Measurements from ENCODE around the gene B4GALT2. TPM values are rescaled to one million over a fixed set of nuclear protein-coding genes. Genes with fewer than 3 reads are reported as not detected.

B4GALT2 gene
- total RNA-seq, 1 experiment from 2014 or later, result 31.5 TPM

DNA sequence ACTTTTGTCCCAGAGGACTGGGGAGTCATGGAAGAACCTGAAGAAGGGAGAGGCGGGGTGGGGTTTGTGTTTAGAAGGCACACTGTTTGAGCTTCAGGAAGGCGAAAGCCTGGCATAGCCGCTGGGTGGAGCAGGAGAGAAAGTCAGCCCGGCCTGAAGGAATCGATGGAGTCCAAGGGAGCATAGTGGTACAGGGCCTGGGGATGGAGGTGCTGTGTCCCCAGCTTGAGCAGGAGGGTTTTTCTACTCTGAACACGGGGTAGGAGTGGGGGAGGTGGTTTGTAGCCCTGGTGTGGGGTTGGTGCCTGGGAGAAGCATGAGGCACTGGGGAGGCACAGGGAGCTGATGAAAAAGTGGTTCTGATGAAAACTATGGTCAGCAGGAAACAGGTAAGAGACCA lies 7.7 kb downstream of the B4GALT2 start:
- DNase-seq, result no peak
- H3K27ac Mint-ChIP-seq (ENCODE audit: unreplicated experiment), result peak overlapping the region; percentile 43
- no peaks in the 10 kb centered on the region for H3K27me3 Mint-ChIP-seq (ENCODE audit: insufficient read depth, unreplicated experiment)
- TF ChIP-seq, protein P1, sequence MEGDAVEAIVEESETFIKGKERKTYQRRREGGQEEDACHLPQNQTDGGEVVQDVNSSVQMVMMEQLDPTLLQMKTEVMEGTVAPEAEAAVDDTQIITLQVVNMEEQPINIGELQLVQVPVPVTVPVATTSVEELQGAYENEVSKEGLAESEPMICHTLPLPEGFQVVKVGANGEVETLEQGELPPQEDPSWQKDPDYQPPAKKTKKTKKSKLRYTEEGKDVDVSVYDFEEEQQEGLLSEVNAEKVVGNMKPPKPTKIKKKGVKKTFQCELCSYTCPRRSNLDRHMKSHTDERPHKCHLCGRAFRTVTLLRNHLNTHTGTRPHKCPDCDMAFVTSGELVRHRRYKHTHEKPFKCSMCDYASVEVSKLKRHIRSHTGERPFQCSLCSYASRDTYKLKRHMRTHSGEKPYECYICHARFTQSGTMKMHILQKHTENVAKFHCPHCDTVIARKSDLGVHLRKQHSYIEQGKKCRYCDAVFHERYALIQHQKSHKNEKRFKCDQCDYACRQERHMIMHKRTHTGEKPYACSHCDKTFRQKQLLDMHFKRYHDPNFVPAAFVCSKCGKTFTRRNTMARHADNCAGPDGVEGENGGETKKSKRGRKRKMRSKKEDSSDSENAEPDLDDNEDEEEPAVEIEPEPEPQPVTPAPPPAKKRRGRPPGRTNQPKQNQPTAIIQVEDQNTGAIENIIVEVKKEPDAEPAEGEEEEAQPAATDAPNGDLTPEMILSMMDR (IDR thresholded peaks at IDR 0.05; ENCODE audit: insufficient read depth in 1 of 2, low read depth in 1 of 2, low read length in 1 of 2, severe bottlenecking in 1 of 2, unreplicated experiment in 1 of 2), result no peak
- Histone ChIP-seq H3K9me3 (no peaks in the 10 kb centered on the region), H3K36me3 (ENCODE audit: control insufficient read depth, insufficient read depth, low read length) (no peaks in the 10 kb centered on the region; the same call in 1 of the 2 replicates), H3K4me3 (ENCODE audit: low read depth, low read length) (no peak overlapping the region), H3K27me3 (replicated peaks; ENCODE audit: control insufficient read depth, insufficient read depth, low read length) (no peaks in the 10 kb centered on the region), H3K4me1 (peaks cover 13% of the 10 kb centered on the region; the same call in 1 of the 2 replicates)
- POLR2A ChIA-PET, result no interaction called here
- peaks cover 19% of the 10 kb centered on the region for H3K36me3 Mint-ChIP-seq (ENCODE audit: insufficient read depth, unreplicated experiment)
- peaks cover 23% of the 10 kb centered on the region for H3K4me1 Mint-ChIP-seq (ENCODE audit: low read depth, unreplicated experiment)
- no TSS peak for BruUV-seq (replicated peaks)
- CTCF ChIA-PET, result no interaction called here
- H3K9me3 Mint-ChIP-seq (ENCODE audit: unreplicated experiment), result no peaks in the 10 kb centered on the region
- H3K4me3 Mint-ChIP-seq (ENCODE audit: unreplicated experiment), result no peak overlapping the region
- intact Hi-C loops (cut with micrococcal nuclease; ENCODE audit: unreplicated experiment), result no loop called here

DNA sequence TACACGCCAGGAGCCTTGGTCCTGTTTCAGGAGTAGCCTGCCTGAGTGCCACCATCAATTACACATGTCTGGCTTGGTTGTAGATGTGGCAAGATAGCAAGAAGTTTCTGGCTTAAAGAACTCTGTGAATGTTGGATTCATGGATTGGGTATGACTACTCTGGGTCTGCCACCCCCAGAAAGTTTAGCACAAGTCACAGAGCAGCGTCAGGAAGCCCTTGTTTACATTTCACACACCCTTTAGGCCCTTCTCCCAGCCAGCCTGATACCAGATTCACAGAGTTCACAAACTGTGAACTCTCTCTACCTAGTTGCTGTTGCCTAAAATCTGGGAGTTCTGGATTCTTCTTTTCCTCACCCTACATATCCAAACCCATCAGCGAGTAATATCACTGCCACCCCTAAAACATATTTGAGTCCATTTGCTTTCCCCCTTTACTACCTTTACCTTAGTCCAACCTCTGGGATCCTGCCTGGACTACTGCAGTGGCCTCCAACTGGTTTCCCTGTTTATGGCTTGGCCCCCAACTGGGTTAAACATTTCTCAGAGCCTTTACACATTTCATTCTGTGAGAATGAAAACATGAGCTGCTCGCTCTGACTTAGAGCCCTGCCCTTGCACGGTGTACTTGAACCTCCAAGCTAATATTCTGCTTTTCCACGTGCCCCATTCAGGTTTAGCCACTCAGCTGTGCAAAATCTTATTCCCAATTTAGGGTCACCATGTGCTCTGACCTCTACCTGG lies 8.3 kb downstream of the B4GALT2 start:
- Mint-ChIP-seq H3K4me1 (ENCODE audit: low read depth, unreplicated experiment) (peaks cover 23% of the 10 kb centered on the region), H3K27ac (ENCODE audit: unreplicated experiment) (peak overlapping the region; percentile 27), H3K9me3 (ENCODE audit: unreplicated experiment) (no peaks in the 10 kb centered on the region), H3K36me3 (ENCODE audit: insufficient read depth, unreplicated experiment) (peaks cover 26% of the 10 kb centered on the region), H3K4me3 (ENCODE audit: unreplicated experiment) (no peak overlapping the region), H3K27me3 (ENCODE audit: insufficient read depth, unreplicated experiment) (no peaks in the 10 kb centered on the region)
- intact Hi-C loops (cut with micrococcal nuclease; ENCODE audit: unreplicated experiment), result no loop called here
- Histone ChIP-seq H3K27me3 (replicated peaks; ENCODE audit: control insufficient read depth, insufficient read depth, low read length) (no peaks in the 10 kb centered on the region), H3K4me3 (ENCODE audit: low read depth, low read length) (no peak overlapping the region), H3K4me1 (peaks cover 13% of the 10 kb centered on the region; the same call in 1 of the 2 replicates), H3K36me3 (ENCODE audit: control insufficient read depth, insufficient read depth, low read length) (no peaks in the 10 kb centered on the region; the same call in 1 of the 2 replicates), H3K9me3 (no peaks in the 10 kb centered on the region)
- DNase-seq, result no peak
- TF ChIP-seq, protein P1 (IDR thresholded peaks at IDR 0.05; ENCODE audit: insufficient read depth in 1 of 2, low read depth in 1 of 2, low read length in 1 of 2, severe bottlenecking in 1 of 2, unreplicated experiment in 1 of 2), result no peak
- no TSS peak for BruUV-seq (replicated peaks)
- ChIA-PET POLR2A (no interaction called here), CTCF (no interaction called here)

DNA sequence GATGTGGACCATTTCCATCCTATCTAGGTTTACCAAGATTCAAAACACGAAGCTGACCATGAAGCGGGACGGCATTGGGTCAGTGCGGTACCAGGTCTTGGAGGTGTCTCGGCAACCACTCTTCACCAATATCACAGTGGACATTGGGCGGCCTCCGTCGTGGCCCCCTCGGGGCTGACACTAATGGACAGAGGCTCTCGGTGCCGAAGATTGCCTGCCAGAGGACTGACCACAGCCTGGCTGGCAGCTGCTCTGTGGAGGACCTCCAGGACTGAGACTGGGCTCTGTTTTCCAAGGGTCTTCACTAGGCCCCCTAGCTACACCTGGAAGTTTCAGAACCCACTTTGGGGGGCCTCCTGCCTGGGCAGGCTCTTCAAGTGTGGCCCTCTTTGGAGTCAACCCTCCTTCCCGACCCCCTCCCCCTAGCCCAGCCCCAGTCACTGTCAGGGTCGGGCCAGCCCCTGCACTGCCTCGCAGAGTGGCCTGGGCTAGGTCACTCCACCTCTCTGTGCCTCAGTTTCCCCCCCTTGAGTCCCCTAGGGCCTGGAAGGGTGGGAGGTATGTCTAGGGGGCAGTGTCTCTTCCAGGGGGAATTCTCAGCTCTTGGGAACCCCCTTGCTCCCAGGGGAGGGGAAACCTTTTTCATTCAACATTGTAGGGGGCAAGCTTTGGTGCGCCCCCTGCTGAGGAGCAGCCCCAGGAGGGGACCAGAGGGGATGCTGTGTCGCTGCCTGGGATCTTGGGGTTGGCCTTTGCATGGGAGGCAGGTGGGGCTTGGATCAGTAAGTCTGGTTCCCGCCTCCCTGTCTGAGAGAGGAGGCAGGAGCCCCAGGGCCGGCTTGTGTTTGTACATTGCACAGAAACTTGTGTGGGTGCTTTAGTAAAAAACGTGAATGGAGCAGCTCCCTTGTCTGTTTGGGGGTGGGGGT lies 11.5 kb downstream of the B4GALT2 start:
- intact Hi-C loops (cut with micrococcal nuclease; ENCODE audit: unreplicated experiment), result loop anchor here (2.0 kb wide), 2 partner anchors 16 to 228 kb away; partner anchors contain the start of gene ATP6V0B
- CTCF ChIA-PET, result interaction anchor here (1.0 kb wide), 1 partner anchor 43 kb away, joined by 3 read pairs; the partner anchor contains the start of gene IPO13

More for the DNA sequence above, 11.5 kb downstream of the B4GALT2 start:
- Mint-ChIP-seq H3K9me3 (ENCODE audit: unreplicated experiment) (no peaks in the 10 kb centered on the region), H3K27ac (ENCODE audit: unreplicated experiment) (peak overlapping the region; percentile 91), H3K4me3 (ENCODE audit: unreplicated experiment) (peak overlapping the region; percentile 94), H3K4me1 (ENCODE audit: low read depth, unreplicated experiment) (peaks cover 29% of the 10 kb centered on the region), H3K36me3 (ENCODE audit: insufficient read depth, unreplicated experiment) (peaks cover 31% of the 10 kb centered on the region), H3K27me3 (ENCODE audit: insufficient read depth, unreplicated experiment) (no peaks in the 10 kb centered on the region)
- peak in 1 of 2 experiments; percentile 26 for DNase-seq
- Histone ChIP-seq H3K9me3 (no peaks in the 10 kb centered on the region), H3K36me3 (ENCODE audit: control insufficient read depth, insufficient read depth, low read length) (no peaks in the 10 kb centered on the region; the same call in 1 of the 2 replicates), H3K4me3 (ENCODE audit: low read depth, low read length) (peak overlapping the region; percentile 57), H3K27me3 (replicated peaks; ENCODE audit: control insufficient read depth, insufficient read depth, low read length) (no peaks in the 10 kb centered on the region), H3K4me1 (peaks cover 13% of the 10 kb centered on the region; the same call in 1 of the 2 replicates)
- POLR2A ChIA-PET, result no interaction called here
- no TSS peak for BruUV-seq (replicated peaks)
- TF ChIP-seq, protein P1 (IDR thresholded peaks at IDR 0.05; ENCODE audit: insufficient read depth in 1 of 2, low read depth in 1 of 2, low read length in 1 of 2, severe bottlenecking in 1 of 2, unreplicated experiment in 1 of 2), result no peak

All from Caco-2 (cell line).